Gastrocnemius medialis (tissue), 4 donors: Measurements from ENCODE around the gene ZNF85. TPM values are rescaled to one million over a fixed set of nuclear protein-coding genes. Genes with fewer than 3 reads are reported as not detected.
A peak's percentile ranks its signal among the peaks of the same experiment; 100 is the strongest.
"Not testable (repeated sequence)": the region's sequence is repeated elsewhere in the genome, so short reads cannot be mapped to it uniquely, and the experiment has no call there.

Source experiments
- ATAC-seq, 2 donors: fragments of 150-250 bp; one replicate each; pipeline ENCODE4 v1.9.1; 2016
- DNase-seq, 2 donors: peaks; one replicate each; pipeline ENCODE4 v3.0.0-alpha.2; 2019
- H3K27ac ChIP-seq, 4 donors: fragments of 200-600 bp; sonication (generic); 1 replicate in 1 of 4; 2 replicates in 3 of 4; pipeline ENCODE4 v1.5.1; 2016 to 2018; ENCODE audit warnings: mild to moderate bottlenecking in 2 of 4, moderate library complexity in 1 of 4
- H3K27me3 ChIP-seq, 3 donors: fragments of 200-600 bp; sonication (generic) in 2 of 3; 1 replicate in 1 of 3; 2 replicates in 2 of 3; pipeline versions ENCODE4 v1.5.1 to v1.6.0; 2016 to 2019; ENCODE audit warnings: mild to moderate bottlenecking in 1 of 3, moderate library complexity in 1 of 3
- H3K36me3 ChIP-seq, 2 donors: fragments of 200-600 bp; sonication (generic) in 1 of 2; one replicate each; pipeline ENCODE4 v1.5.1; 2017 to 2018
- H3K4me1 ChIP-seq, 2 donors: fragments of 200-600 bp; sonication (generic) in 1 of 2; one replicate each; pipeline ENCODE4 v1.5.1; 2016 to 2017; ENCODE audit warnings: mild to moderate bottlenecking in 2 of 2
- H3K4me3 ChIP-seq, 4 donors: fragments of 200-600 bp; sonication (generic) in 3 of 4; 1 replicate in 1 of 4; 2 replicates in 3 of 4; pipeline ENCODE4 v1.5.1; 2016 to 2019; ENCODE audit warnings: mild to moderate bottlenecking in 2 of 4
- H3K9me3 ChIP-seq, 3 donors: fragments of 200-600 bp; sonication (generic) in 2 of 3; 1 replicate in 1 of 3; 2 replicates in 2 of 3; pipeline ENCODE4 v1.5.1; 2016 to 2019
- POLR2A ChIP-seq, 2 donors: fragments of 450-650 bp; IDR thresholded peaks; one replicate each; pipeline ENCODE4 v1.6.1; 2017; ENCODE audit warnings: antibody characterized with exemption in 2 of 2, mild to moderate bottlenecking in 2 of 2, moderate library complexity in 2 of 2
- in situ Hi-C, 4 donors: fragments of 200-750 bp; cut with MboI; loops; one replicate each; pipeline versions ENCODE4 v1.15.0 to v1.8.0; 2017; ENCODE audit warnings: low sequenced_read_pairs in 4 of 4
- intact Hi-C: fragments of 100-400 bp; cut with DNase I; formaldehyde crosslinking; loops from one replicate; pipeline ENCODE4 v1.15.1; 2023; ENCODE audit warnings: low total_unique reads
- total RNA-seq, 4 donors: library from RNA; depleted of rRNA; stranded (reverse); fragments of >200 nt; gene quantifications; one replicate each; pipeline versions ENCODE4 v1.1.0 to v1.2.3, GENCODE V29; 2016
- TF ChIP-seq, protein P1 (sequence below), 5 experiments: fragments of 450-650 bp in 3 of 5; fragments of 200-600 bp in 2 of 5; sonication (generic) in 2 of 5; IDR thresholded peaks in 4 of 5; conservative IDR thresholded peaks in 1 of 5; 1 replicate in 4 of 5; 2 replicates in 1 of 5; pipeline ENCODE4 v1.5.1; 2016 to 2019; ENCODE audit warnings: antibody characterized with exemption in 5 of 5, mild to moderate bottlenecking in 3 of 5, moderate library complexity in 3 of 5

Gene ZNF85
- total RNA-seq, 4 donors from 2014 or later = 0.34 to 1.8 (median 0.81) TPM

DNA sequence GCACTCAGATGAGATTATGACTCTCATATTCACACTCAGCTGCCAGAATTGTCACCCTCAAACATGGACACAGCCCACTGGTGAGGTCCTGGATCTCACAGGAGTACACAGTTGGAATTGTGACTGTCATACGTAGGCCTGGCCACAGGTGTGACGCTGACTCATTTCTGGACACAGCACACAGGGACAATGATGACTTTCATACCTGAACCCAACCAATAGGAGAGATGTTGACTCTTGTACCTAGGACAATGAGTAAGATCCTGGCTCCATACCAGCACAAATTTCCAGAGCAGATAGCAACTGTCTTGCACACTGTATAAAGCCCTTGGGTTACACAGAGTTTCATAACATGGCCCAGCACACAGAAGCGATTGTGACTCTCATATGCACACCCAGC is 46.4 kb downstream of the ZNF85 start:
- Histone ChIP-seq H3K36me3 (no peaks in the 10 kb centered on the region), H3K4me1 (no peaks in the 10 kb centered on the region), H3K9me3 (no peaks in the 10 kb centered on the region), H3K4me3 (no peak overlapping the region), H3K27me3 (no peaks in the 10 kb centered on the region), H3K27ac (no peak overlapping the region)
- in situ Hi-C loops (no loop called here), intact Hi-C loops (no loop called here)
- no peak for ATAC-seq
- TF ChIP-seq, protein P1, sequence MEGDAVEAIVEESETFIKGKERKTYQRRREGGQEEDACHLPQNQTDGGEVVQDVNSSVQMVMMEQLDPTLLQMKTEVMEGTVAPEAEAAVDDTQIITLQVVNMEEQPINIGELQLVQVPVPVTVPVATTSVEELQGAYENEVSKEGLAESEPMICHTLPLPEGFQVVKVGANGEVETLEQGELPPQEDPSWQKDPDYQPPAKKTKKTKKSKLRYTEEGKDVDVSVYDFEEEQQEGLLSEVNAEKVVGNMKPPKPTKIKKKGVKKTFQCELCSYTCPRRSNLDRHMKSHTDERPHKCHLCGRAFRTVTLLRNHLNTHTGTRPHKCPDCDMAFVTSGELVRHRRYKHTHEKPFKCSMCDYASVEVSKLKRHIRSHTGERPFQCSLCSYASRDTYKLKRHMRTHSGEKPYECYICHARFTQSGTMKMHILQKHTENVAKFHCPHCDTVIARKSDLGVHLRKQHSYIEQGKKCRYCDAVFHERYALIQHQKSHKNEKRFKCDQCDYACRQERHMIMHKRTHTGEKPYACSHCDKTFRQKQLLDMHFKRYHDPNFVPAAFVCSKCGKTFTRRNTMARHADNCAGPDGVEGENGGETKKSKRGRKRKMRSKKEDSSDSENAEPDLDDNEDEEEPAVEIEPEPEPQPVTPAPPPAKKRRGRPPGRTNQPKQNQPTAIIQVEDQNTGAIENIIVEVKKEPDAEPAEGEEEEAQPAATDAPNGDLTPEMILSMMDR (IDR thresholded peaks at IDR 0.05 in 4 of 5, conservative IDR thresholded peaks at IDR 0.05 in 1 of 5) = no peak
- TF ChIP-seq POLR2A (IDR thresholded peaks at IDR 0.05) = no peak
- no peak for DNase-seq

DNA sequence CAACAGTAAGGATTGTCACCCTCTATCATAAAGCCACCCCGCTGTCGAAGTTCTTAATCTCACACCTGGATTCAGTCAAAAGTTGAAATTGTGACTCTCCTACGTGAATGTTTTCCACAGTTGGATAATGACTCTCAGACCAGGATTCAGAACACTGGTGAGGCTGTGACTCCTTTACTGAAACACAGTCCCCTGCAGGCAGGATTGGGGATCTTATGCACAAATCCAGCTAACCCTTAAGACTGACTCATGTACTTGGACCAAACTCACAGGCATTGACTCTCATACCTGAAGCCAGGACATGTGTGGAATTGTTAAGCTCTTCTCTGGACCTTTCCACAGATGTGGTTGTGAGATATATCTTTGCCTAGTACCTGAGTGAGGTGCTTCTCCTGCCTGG is 46.8 kb downstream of the ZNF85 start:
- intact Hi-C loops (no loop called here), in situ Hi-C loops (no loop called here)

DNA sequence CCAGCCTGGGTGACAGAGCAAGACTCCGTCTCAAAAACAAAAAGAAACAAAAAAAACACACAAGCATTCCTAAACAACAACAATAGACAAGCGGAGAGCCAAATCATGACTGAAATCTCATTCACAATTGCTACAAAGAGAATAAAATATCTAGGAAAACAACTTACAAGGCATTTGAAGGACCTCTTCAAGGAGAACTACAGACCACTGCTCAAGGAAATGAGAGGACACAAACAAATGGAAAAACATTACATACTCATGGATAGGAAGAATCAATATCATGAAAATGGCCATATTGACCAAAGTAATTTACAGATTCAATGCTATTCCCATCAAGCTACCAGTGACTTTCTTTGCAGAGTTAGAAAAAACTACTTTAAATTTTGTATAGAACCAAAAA is 69.7 kb downstream of the ZNF85 start:
- H3K4me3 ChIP-seq, ATAC-seq, H3K9me3 ChIP-seq, H3K36me3 ChIP-seq, H3K27ac ChIP-seq, H3K27me3 ChIP-seq, DNase-seq, intact Hi-C loops, H3K4me1 ChIP-seq, in situ Hi-C loops: not testable (repeated sequence)

More for the DNA sequence above, 46.8 kb downstream of the ZNF85 start:
- TF ChIP-seq POLR2A (IDR thresholded peaks at IDR 0.05) = no peak
- TF ChIP-seq, protein P1 (IDR thresholded peaks at IDR 0.05 in 4 of 5, conservative IDR thresholded peaks at IDR 0.05 in 1 of 5) = no peak
- Histone ChIP-seq H3K27me3 (no peaks in the 10 kb centered on the region), H3K36me3 (no peaks in the 10 kb centered on the region), H3K27ac (no peak overlapping the region), H3K4me1 (no peaks in the 10 kb centered on the region), H3K4me3 (no peak overlapping the region), H3K9me3 (no peaks in the 10 kb centered on the region)
- ATAC-seq (no peak), DNase-seq (no peak)

DNA sequence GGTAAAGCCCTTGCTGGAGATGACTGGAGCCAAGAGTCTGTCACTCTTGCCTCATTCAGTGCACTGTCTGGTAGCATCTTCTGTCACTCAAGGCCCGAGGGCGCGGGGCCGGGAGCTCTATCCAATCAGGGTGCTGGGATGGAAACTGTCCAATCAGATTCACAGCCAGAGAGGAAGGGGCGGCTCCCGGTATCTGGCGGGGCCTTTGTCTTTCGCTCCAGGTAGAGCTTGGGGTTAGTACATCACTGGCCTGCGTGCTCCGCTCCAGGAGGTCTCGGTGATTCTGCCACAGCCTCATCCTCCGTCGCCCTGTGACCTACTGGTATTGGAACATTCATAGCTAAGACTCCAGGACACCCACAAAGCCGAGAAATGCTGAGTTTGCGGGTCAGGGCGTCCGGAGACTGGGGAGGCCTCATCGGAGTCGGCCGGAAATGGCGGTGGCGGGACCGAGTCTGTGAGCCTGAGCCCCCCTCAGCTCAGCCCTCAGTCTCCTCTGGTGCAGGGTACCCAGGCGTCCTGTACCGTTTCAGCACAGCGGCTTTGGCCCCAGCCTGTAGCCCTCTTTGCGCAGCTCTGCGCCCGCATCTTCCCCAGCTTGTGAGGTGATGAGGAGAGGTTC is 76.8 kb downstream of the ZNF85 start:
- Histone ChIP-seq H3K36me3 (no peaks in the 10 kb centered on the region), H3K4me1 (no peaks in the 10 kb centered on the region), H3K9me3 (no peaks in the 10 kb centered on the region), H3K4me3 (peak overlapping the region in 3 of 4 donors; percentile 35 to 53 (median 52)), H3K27me3 (no peaks in the 10 kb centered on the region), H3K27ac (no peak overlapping the region)
- TF ChIP-seq POLR2A (IDR thresholded peaks at IDR 0.05) = no peak
- ATAC-seq = peak; percentile 94 to 96
- peak; percentile 69 to 73 for DNase-seq
- intact Hi-C loops = no loop called here
- in situ Hi-C loops = no loop called here

Other genes starting within 250 kb of the ZNF85 start
- 1 to 10 TPM in 2 of 4 donors, under 1 TPM in 1, not detected in 1; 0.82 to 2.1 (median 1.6) TPM for gene ZNF66, start 146.9 kb upstream of the ZNF85 start, total RNA-seq
- gene ZNF430, start 97.4 kb downstream of the ZNF85 start, total RNA-seq = 1 to 10 TPM; 1.3 to 5.9 (median 2.0) TPM
- 1 to 10 TPM in 2 of 4 donors, under 1 TPM in 2; 0.29 to 2.2 (median 1.2) TPM for gene ZNF714, start 159.0 kb downstream of the ZNF85 start, total RNA-seq
- 1 to 10 TPM; 5.1 to 7.6 (median 6.7) TPM for gene ZNF431, start 218.8 kb downstream of the ZNF85 start, total RNA-seq